NCI-H2171 (cell line): ENCODE data around the gene MAGEA10.
"Not testable (repeated sequence)": the region's sequence is repeated elsewhere in the genome, so short reads cannot be mapped to it uniquely, and the experiment has no call there.

Source experiments
- DNase-seq: peaks from one replicate; lab custom pipeline; 2025; lab: John Stamatoyannopoulos, UW

MAGEA10 gene

GRCh38 chrX:152138388-152138784 lies at the start of gene MAGEA10:
Gene MAGEA10 (minus strand): TSS chrX:152138577. CDS start chrX:152135620, 2,957 bp downstream.
- no peak for DNase-seq

- DNase-seq = no peak
Observed at GRCh38 chrX:152177497-152178269, 39.3 kb upstream of the MAGEA10 start.

- DNase-seq = no peak
Observed at GRCh38 chrX:152177052-152177451, 38.7 kb upstream of the MAGEA10 start.

GRCh38 chrX:152175892-152176291 lies 37.5 kb upstream of the MAGEA10 start:
- DNase-seq = not testable (repeated sequence)

- DNase-seq = not testable (repeated sequence)
Observed at GRCh38 chrX:152173923-152174322, 35.5 kb upstream of the MAGEA10 start.

GRCh38 chrX:152170621-152171020 lies 32.2 kb upstream of the MAGEA10 start:
- no peak for DNase-seq

GRCh38 chrX:152165033-152165743 lies 26.8 kb upstream of the MAGEA10 start:
- DNase-seq = no peak

- DNase-seq = no peak
Observed at GRCh38 chrX:152157042-152157441, 18.7 kb upstream of the MAGEA10 start.

GRCh38 chrX:152155766-152156310 lies 17.5 kb upstream of the MAGEA10 start:
- DNase-seq = no peak

GRCh38 chrX:152154050-152154449 lies 15.7 kb upstream of the MAGEA10 start:
- no peak for DNase-seq

- DNase-seq = no peak
Observed at GRCh38 chrX:152151256-152151655, 12.9 kb upstream of the MAGEA10 start.

- no peak for DNase-seq
Observed at GRCh38 chrX:152149648-152150047, 11.3 kb upstream of the MAGEA10 start.

- DNase-seq = no peak
Observed at GRCh38 chrX:152139589-152139988, 1.2 kb upstream of the MAGEA10 start.

GRCh38 chrX:152137771-152138387 lies 498 bp downstream of the MAGEA10 start:
- no peak for DNase-seq

- no peak for DNase-seq
Observed at GRCh38 chrX:152136312-152136711, 2.1 kb downstream of the MAGEA10 start.

- no peak for DNase-seq
Observed at GRCh38 chrX:152131525-152131924, 6.9 kb downstream of the MAGEA10 start.

GRCh38 chrX:152129069-152129844 lies 9.1 kb downstream of the MAGEA10 start:
- not testable (repeated sequence) for DNase-seq

- no peak for DNase-seq
Observed at GRCh38 chrX:152117305-152117704, 21.1 kb downstream of the MAGEA10 start.

GRCh38 chrX:152108527-152108926 lies 29.9 kb downstream of the MAGEA10 start:
- DNase-seq = no peak

GRCh38 chrX:152103866-152104265 lies 34.5 kb downstream of the MAGEA10 start:
- DNase-seq = no peak

GRCh38 chrX:152086141-152086540 lies 52.2 kb downstream of the MAGEA10 start:
- DNase-seq = no peak
